Rectal smooth muscle tissue (tissue), 1 donor: Measurements from ENCODE around the gene NUDT3.
"Not testable (repeated sequence)": the region's sequence is repeated elsewhere in the genome, so short reads cannot be mapped to it uniquely, and the experiment has no call there.

Experiments used
- H3K27ac ChIP-seq: one replicate; pipeline ENCODE4 v1.7.0; 2013; ENCODE audit warnings: low read depth, low read length, inconsistent platforms
- H3K27me3 ChIP-seq: one replicate; pipeline ENCODE4 v1.7.0; 2013; ENCODE audit warnings: low read length; ENCODE audit not compliant: control insufficient read depth, insufficient read depth
- H3K36me3 ChIP-seq: one replicate; pipeline ENCODE4 v1.7.0; 2013; ENCODE audit warnings: low read length; ENCODE audit not compliant: control insufficient read depth, insufficient read depth
- H3K4me1 ChIP-seq: one replicate; pipeline ENCODE4 v1.7.0; 2013; ENCODE audit warnings: low read length; ENCODE audit not compliant: control insufficient read depth, insufficient read depth
- H3K4me3 ChIP-seq: one replicate; pipeline ENCODE4 v1.7.0; 2013; ENCODE audit warnings: low read length
- H3K9ac ChIP-seq: one replicate; pipeline ENCODE4 v1.7.0; 2013; ENCODE audit warnings: low read length

The NUDT3 gene

GRCh38 chr6:34280216-34280615, 112.3 kb downstream of the NUDT3 start:
- H3K36me3 ChIP-seq: peaks cover 9% of the 10 kb centered on the region
- H3K4me1 ChIP-seq: no peaks in the 10 kb centered on the region
- H3K27me3 ChIP-seq: no peaks in the 10 kb centered on the region
- no peak overlapping the region for H3K4me3 ChIP-seq
- no peak overlapping the region for H3K9ac ChIP-seq
- H3K27ac ChIP-seq: no peak overlapping the region

GRCh38 chr6:34278833-34279232, 113.6 kb downstream of the NUDT3 start:
- H3K27me3 ChIP-seq: no peaks in the 10 kb centered on the region
- H3K9ac ChIP-seq: no peak overlapping the region
- peaks cover 7% of the 10 kb centered on the region for H3K36me3 ChIP-seq
- no peaks in the 10 kb centered on the region for H3K4me1 ChIP-seq
- H3K4me3 ChIP-seq: no peak overlapping the region
- H3K27ac ChIP-seq: no peak overlapping the region

DNA sequence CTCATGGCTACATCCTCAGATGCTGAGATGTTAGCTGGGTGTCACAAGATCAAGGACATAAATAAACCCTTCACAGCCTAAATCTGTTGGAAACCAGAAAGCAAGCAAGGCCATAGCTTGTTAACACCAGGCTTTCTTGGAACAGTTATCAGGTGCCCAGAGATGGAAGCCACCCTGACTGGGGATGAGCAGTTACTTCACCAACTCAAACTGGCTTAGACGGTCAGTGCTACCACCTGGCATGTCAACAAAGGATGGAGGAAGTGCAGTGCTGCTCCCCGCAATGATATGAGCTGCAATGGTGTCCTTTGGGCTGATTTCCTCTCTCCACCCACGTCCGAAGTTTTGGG, 114.7 kb downstream of the NUDT3 start:
- Histone ChIP-seq H3K27me3 (no peaks in the 10 kb centered on the region), H3K9ac (no peak overlapping the region), H3K36me3 (peaks cover 6% of the 10 kb centered on the region), H3K4me1 (no peaks in the 10 kb centered on the region), H3K4me3 (no peak overlapping the region), H3K27ac (no peak overlapping the region)

DNA sequence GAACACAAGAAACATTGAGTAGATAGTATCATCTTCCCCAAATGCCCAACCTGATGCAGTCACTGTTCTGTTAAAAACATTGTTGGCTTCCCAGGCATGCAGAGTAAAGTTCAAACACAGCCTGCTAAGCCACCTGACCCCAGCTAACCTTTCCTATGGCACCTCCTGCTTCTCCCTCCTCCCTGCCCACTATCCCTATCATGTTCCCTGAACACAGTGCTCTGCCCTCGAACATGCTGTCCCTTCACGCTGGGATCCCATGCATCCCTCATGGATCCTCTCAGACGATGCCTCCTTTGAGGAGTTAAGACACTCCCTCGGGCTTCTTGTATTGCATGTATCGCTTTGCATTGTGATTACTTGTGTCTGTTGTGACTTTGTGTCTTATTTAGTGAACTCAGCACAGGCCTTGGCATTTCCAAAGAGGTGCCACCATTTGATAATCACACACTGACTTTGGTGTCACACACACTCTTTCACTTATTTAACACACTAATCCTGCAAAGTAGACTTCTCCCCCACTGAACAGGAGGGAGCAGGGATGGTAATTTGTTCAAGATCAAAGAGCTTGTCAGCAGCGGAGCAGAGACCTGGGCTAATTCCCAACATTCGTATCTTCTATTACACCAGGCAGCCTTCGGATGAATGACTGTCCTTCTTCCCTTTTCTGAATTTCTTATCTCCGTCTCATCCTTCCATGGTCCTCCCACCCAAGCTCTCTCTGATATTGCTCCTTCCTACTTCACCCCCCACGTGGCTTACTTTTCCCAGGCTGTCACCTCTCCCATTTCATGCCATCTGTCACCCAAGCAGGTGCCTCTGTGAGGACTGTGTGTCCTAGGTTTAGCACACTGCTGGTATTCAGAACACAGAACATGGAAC, 115.3 kb downstream of the NUDT3 start:
- Histone ChIP-seq H3K9ac (no peak overlapping the region), H3K36me3 (peaks cover 5% of the 10 kb centered on the region), H3K4me3 (no peak overlapping the region), H3K27ac (no peak overlapping the region), H3K4me1 (no peaks in the 10 kb centered on the region), H3K27me3 (no peaks in the 10 kb centered on the region)

DNA sequence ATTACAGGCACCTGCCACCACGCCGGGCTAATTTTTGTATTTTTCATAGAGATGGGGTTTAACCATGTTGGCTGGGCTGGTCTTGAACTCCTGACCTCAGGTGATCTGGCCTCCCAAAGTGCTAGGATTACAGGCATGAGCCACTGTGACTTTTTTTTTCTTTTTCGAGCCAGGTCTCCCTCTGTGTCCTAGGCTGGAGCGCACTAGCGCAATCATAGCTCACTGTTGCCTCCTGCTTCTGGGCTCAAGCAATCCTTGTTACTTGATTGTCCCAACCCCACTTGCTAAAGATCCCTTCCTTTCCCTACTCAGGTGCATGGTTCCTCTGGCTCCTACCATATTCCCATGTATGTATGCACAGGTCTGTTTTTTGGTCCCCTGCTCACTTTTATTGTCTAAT, 116.3 kb downstream of the NUDT3 start:
- no peak overlapping the region for H3K4me3 ChIP-seq
- H3K4me1 ChIP-seq: no peaks in the 10 kb centered on the region
- H3K36me3 ChIP-seq: peaks cover 2% of the 10 kb centered on the region
- no peak overlapping the region for H3K9ac ChIP-seq
- no peak overlapping the region for H3K27ac ChIP-seq
- H3K27me3 ChIP-seq: no peaks in the 10 kb centered on the region

DNA sequence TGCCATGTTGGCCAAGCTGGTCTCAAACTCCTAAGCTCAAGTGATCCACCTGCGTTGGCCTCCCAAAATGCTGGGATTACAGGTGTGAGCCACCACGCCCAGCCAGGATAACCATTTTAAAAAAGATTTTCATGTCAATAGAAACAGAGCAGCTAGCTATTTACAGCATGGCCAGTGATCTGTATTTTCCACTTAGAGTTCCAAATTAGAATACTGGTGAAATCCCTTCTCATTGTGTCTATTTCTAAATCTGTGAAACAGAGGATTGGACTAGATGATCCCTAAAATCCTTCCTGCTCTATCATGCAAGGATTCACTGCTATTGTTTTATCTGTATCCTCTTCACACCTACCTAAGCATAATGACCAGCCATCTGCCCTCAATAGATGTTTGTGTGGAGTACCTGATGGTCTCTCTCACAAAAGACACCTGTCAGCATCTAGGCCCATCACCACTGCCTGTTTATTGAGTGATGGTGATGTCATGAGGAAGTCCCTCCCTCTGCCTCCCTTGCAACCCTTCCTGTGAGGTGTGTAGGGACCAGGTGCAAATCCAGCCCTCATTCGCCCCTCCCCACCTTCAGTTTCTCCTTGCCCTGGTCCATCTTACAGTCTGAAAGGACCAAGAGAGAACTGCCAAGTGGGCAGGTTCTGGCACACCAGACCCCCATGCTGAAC, 117.2 kb downstream of the NUDT3 start:
- H3K36me3 ChIP-seq: peaks cover 2% of the 10 kb centered on the region
- no peaks in the 10 kb centered on the region for H3K27me3 ChIP-seq
- H3K27ac ChIP-seq: no peak overlapping the region
- H3K4me3 ChIP-seq: no peak overlapping the region
- no peaks in the 10 kb centered on the region for H3K4me1 ChIP-seq
- no peak overlapping the region for H3K9ac ChIP-seq

DNA sequence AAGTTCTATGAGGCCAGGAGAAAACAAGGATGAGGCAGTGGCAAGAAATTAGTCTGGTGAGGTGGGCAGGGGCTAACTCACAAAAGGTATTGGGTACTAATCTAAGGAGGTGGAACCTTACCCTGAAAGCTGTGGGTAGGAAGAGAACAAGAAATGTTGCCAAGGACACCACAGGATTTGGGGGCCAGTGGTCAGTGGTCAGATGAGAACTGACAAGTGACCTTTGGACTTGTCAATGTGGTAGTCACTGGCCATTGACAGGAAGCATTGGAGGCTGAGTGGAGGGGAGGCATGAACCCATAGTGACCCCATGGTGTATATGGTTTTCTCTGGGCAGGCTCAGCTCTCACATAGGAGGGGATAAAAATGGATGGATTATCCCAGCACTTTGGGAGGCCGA, 118.3 kb downstream of the NUDT3 start:
- H3K27me3 ChIP-seq: no peaks in the 10 kb centered on the region
- H3K9ac ChIP-seq: no peak overlapping the region
- H3K4me3 ChIP-seq: no peak overlapping the region
- H3K27ac ChIP-seq: no peak overlapping the region
- H3K36me3 ChIP-seq: peaks cover 2% of the 10 kb centered on the region
- no peaks in the 10 kb centered on the region for H3K4me1 ChIP-seq

GRCh38 chr6:34273242-34273805, 119.1 kb downstream of the NUDT3 start:
- Histone ChIP-seq H3K27me3 (no peaks in the 10 kb centered on the region), H3K4me1 (no peaks in the 10 kb centered on the region), H3K4me3 (no peak overlapping the region), H3K27ac (no peak overlapping the region), H3K9ac (no peak overlapping the region), H3K36me3 (no peaks in the 10 kb centered on the region)

GRCh38 chr6:34272013-34272926, 120.2 kb downstream of the NUDT3 start:
- Histone ChIP-seq H3K4me1 (no peaks in the 10 kb centered on the region), H3K36me3 (no peaks in the 10 kb centered on the region), H3K27me3 (no peaks in the 10 kb centered on the region), H3K27ac (no peak overlapping the region), H3K4me3 (no peak overlapping the region), H3K9ac (no peak overlapping the region)

- H3K4me3 ChIP-seq, H3K36me3 ChIP-seq, H3K27ac ChIP-seq, H3K9ac ChIP-seq, H3K27me3 ChIP-seq, H3K4me1 ChIP-seq: not testable (repeated sequence)
Observed at GRCh38 chr6:34269658-34270341, 122.7 kb downstream of the NUDT3 start.

- not testable (repeated sequence) for H3K27ac ChIP-seq, H3K4me1 ChIP-seq, H3K9ac ChIP-seq, H3K36me3 ChIP-seq, H3K27me3 ChIP-seq, H3K4me3 ChIP-seq
Observed at GRCh38 chr6:34269132-34269531, 123.3 kb downstream of the NUDT3 start.

GRCh38 chr6:34267746-34268145, 124.7 kb downstream of the NUDT3 start:
- no peaks in the 10 kb centered on the region for H3K27me3 ChIP-seq
- H3K4me3 ChIP-seq: no peak overlapping the region
- H3K36me3 ChIP-seq: no peaks in the 10 kb centered on the region
- no peak overlapping the region for H3K27ac ChIP-seq
- H3K4me1 ChIP-seq: no peaks in the 10 kb centered on the region
- H3K9ac ChIP-seq: no peak overlapping the region
